ENCODE measurements around the gene SMAD6.

Gene SMAD6

GRCh38 chr15:66775127-66776105, 73.4 kb downstream of the SMAD6 start:
- DNase-seq (ENCODE audit: low spot score): no peak

GRCh38 chr15:66777054-66777453, 75.0 kb downstream of the SMAD6 start:
- DNase-seq (ENCODE audit: low spot score): no peak

DNA sequence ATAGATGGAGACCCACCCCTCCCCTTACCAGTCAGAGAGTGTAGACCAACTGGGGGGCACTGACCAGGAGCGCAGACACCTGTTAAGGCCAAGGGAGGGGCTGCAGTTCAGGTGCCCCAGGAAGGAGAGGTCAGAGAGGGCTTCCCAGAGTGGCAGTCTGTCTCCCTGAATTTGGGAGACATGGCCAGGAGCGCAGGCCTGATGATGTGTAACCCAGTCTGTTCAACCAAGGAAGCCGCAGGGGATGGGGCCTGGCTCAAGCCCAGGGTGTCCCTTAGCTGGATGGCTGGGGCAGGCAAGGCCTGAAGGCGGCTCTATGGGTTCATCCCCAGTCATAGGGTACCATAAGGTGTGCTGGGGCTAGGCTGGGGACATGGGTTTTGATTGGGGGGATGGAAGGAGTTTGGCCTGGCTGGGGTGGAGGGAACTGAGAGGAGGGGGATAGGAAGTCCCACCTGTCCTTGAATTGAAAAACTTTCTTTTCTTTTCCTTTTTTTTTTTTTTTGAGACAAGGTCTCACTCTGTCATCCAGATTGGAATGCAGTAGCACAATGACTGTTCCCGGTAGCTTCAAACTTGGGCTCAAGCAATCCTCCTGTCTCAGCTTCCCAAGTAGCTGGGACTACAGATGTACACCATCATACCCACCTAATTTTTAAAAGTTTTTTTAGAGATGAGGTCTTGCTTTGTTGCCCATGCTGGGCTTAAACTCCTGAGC, 75.7 kb downstream of the SMAD6 start:
- DNase-seq (ENCODE audit: low spot score): no peak

DNA sequence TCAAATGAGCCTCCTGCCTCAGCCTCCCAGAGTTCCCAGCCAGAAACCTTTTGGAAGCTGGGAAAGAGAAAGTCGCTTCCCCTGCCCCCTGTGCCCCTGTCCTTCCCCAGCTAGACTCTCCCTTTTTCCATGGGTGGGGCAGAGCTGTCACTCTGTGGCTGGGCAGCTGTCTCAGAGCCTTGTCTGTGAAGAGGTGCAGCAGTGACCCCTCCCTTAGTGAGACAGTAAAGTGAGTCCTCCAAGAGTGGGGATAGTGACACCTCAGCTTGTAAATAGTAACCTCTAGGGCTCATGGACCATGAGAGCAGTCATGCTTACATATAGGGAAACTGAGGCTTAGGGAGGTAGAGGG, 76.3 kb downstream of the SMAD6 start:
- no peak for DNase-seq (ENCODE audit: low spot score)

DNA sequence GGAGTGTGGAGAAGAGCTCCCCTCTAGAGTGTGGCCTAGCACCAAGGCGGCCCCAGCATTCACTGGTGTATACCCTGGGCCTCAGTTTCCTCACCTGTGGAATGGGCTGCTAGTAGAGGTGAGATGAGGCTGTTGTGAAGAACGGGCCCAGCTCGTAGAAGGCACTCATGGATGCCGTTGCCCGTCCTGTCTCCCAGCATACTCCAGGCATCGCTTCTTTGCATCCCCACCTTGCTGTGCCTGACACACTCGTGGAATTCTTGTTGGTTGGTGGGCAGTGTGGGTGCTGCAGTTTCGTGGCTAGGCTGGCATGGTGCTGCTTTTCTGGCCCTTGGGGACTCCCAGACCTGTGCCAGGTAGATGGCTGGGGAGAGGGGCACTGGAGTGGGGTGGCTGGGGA, 76.7 kb downstream of the SMAD6 start:
- DNase-seq (ENCODE audit: low spot score): no peak

- DNase-seq (ENCODE audit: low spot score): no peak
Measured at GRCh38 chr15:66779331-66780009, 77.4 kb downstream of the SMAD6 start.

GRCh38 chr15:66780172-66780972, 78.3 kb downstream of the SMAD6 start:
- DNase-seq (ENCODE audit: low spot score): peak; percentile 35

- no peak for DNase-seq (ENCODE audit: low spot score)
Measured at GRCh38 chr15:66780973-66781718, 79.1 kb downstream of the SMAD6 start.

DNA sequence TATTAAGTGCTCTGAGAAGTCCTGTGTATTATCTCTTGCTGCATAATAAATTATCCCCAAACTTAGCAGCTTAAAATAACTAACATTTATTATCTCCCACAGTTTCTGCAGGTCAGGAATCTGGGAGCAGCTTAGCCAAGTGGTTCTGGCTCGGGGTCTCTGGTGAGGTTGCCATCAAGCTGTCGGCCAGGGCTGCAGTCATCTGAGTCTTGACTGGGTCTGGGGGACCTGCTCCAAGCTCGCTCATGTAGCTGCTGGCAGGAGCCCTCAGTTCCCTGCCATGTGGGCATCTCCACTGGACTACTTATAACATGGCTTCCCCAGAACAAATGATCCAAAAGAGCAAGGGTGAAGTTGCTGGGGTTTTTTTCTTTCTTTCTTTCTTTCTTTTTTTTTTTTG, 80.7 kb downstream of the SMAD6 start:
- no peak for DNase-seq (ENCODE audit: low spot score)

GRCh38 chr15:66783314-66783713, 81.3 kb downstream of the SMAD6 start:
- DNase-seq (ENCODE audit: low spot score): no peak

DNA sequence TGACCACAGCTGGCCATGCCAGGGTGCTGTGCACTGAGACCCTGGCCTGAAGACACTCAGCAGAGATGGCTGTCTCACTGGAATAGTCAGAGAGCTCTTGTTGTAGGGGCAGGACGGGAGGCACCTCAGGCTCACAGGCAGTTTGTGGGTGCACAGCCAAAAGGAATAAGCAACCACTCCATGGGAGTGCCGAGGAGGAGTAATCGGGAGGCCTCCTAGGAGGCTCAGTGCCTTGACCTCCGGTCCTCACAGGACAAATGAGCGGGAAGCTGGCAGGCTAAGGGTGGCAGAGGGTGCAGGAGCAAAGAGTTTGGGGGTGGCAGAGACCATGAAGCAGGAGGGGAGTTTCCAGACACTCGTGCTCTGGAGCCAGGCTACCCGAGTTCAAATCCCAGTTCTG, 81.7 kb downstream of the SMAD6 start:
- no peak for DNase-seq (ENCODE audit: low spot score)

DNA sequence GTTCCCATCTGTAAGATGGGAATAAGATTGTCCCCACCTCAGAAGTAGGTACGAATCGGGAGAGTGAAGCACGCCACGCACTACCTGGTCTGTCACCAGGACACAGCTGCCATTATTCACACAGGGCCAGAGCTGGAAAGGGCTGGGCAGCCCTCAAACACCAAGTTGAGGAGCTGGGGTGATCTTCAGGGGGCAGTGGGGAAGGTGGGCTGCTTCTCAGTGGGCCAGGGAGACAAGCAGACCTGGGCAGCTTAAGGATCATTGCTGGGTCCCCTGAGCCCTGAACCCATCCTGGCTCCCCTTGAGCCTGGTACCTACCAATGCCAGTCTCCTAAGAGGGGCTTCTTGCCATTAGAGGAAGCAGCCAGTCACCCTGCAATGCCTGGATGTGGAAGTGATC, 82.1 kb downstream of the SMAD6 start:
- DNase-seq (ENCODE audit: low spot score): no peak

DNA sequence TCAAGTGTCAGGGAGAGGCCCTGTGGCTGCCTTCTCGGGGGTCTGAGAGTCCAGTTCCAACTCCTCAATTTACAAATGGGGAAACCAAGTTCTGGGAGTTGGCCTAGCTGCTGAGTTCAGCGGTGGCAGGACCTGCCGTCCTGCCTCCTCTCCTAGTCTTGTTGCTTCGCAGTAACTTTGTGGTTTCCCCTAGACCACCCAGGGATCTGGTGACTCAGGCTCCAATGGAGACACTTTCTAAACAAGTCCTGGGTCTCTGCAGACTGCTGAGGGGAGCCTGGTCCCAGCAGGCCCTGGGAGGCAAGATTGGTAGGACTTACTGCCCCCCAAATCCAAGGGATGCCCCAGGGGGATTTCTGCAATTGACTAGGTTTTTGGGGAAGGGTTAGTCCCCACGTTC, 83.6 kb downstream of the SMAD6 start:
- no peak for DNase-seq (ENCODE audit: low spot score)

GRCh38 chr15:66786222-66786621, 84.2 kb downstream of the SMAD6 start:
- no peak for DNase-seq (ENCODE audit: low spot score)

DNA sequence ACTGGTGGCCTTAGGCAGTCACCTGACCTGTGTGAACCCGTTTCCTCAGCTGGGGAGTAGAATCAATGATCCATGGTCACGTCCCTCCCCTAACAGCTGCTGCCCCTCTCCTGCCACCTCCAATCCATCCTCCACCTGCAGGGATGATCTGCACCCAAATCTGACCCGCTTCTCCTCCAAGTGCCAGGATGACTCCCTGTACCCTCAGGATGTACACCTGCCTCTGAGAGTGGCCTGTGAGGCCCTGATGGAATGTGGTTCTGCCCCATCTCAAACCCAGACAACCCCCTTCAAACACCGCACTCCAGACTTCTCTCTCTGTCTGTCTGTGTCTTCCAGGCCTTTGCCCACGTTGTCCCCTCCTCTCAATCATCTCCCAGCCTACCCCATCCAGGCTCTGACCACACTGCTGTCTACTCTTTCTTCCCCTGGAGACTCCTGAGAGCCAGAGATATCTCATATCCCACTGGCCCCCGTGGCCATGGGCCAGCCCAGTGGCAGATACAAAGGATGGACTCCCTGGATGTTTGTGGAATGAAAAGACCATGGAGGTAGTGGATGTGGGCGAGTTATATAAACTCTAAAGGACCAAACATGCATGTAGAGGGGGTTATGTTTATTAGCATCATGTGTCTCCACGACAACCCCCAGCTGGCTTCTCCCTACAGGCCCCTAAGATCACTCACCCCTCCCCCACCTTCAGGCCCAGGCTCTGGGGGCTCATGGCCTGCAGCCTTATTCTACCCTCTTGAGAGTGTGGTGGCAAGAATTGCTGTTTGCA, 84.9 kb downstream of the SMAD6 start:
- no peak for DNase-seq (ENCODE audit: low spot score)

GRCh38 chr15:66787489-66787871, 85.4 kb downstream of the SMAD6 start:
- no peak for DNase-seq (ENCODE audit: low spot score)

GRCh38 chr15:66788024-66788423, 86.0 kb downstream of the SMAD6 start:
- DNase-seq (ENCODE audit: low spot score): no peak

DNA sequence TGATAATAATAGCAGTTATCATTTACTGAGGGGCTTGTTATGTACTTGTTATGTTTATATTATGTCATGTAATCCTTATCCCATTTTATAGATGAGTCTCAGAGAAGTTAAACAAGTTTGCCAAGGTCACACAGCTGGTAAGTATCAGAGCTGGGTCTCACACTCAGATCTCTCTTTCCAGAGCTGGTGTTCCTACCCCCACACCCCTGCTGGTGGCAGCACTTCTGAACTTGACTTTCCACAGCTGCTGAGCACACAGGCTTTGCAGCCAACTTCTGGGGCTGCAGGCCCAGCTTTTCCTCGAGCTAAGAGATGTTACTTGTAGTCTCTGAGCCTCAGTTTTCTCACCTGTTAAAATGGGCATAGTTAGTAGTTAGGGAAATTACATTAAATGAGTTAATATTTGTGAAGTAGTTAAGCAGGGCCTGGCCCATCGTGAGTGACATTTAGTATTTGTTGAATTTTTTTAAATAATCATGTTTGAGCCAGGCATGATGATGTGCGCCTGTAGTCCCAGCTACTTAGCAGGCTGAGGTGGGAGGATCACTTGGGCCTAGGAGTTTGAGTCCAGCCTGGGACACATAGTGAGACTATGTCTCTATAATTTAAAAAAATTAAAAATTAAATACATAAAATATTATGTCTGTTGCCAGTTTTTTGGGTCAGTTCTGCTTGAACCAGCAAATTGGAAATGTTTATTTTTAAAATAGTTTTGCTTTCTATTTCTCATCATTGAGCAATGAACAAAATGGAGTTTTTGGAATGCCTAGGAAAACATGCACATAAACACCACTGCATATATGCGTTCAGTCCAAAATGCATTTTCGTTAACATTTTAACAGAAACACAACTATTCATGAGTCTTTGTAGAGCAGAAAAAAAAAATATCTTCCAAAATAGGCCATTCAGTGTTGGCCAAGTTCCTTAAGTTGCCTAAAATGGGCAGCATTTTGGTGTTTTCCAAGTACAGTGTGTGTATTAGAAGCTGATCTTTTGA, 87.3 kb downstream of the SMAD6 start:
- peak; percentile 29 for DNase-seq (ENCODE audit: low spot score)

DNA sequence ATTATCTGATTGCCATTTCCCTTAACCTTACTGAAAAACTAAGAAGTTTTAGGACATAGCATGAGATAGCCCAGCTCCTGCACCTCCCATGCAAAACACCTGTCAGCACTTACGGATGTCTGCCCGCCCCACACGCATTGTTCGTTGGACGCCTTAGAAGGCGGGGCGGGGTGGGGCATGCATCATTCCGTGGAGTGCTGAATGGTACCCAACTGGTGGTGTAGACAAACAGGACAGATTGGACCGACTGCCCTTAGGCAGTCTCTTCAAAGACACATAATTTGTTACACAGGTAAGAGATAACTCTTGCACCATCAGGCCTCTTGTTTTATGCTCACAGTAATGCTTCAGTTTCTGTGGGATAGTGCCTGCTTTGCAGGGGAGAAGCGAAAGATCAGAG, 93.8 kb downstream of the SMAD6 start:
- DNase-seq (ENCODE audit: low spot score): no peak
